GM23248 (cell line): Measurements from ENCODE around the gene ATP9A.

ENCODE experiments used
- EZH2 ChIP-seq: fragments of 200-600 bp; sonication (generic); IDR thresholded peaks from 2 replicates; pipeline ENCODE4 v1.6.1; 2018; ENCODE audit warnings: antibody characterized with exemption, mild to moderate bottlenecking; ENCODE audit not compliant: insufficient read depth, poor library complexity, severe bottlenecking
- EZH2phosphoT487 ChIP-seq: fragments of 200-600 bp; sonication (generic); IDR thresholded peaks from 2 replicates; pipeline ENCODE4 v1.6.1; 2018; ENCODE audit warnings: antibody characterized with exemption, moderate library complexity, mild to moderate bottlenecking, low read depth; ENCODE audit not compliant: insufficient read depth

GRCh38 chr20:51687630-51688029 lies 80.6 kb downstream of the ATP9A start:
- TF ChIP-seq EZH2 (no peak), EZH2phosphoT487 (no peak)
